PC-3 (cell line): ENCODE data around the gene CHN1. TPM values are rescaled to one million over a fixed set of nuclear protein-coding genes. Genes with fewer than 3 reads are reported as not detected.
A peak's percentile ranks its signal among the peaks of the same experiment; 100 is the strongest.

Experiments used
- ATAC-seq: fragments of 200-7000 bp; cut with Tn5 transposase; 2 replicates; pipeline ENCODE4 v1.9.1; 2020; ENCODE audit warnings: mild to moderate bottlenecking, moderate library complexity
- BruUV-seq: library from RNA; stranded (reverse); fragments of 400-500 nt; replicated peaks from 2 replicates; lab custom pipeline; 2021; lab: Mats Ljungman, UMichigan
- CTCF ChIA-PET: fragments of 300-600 bp; sonication (Branson Sonifier 250); formaldehyde crosslinking; loops from one replicate; lab custom pipeline; 2022; ENCODE audit warnings: antibody characterized with exemption; lab: Charles Lee
- POLR2A ChIA-PET: fragments of 300-600 bp; sonication (Branson Sonifier 250); formaldehyde crosslinking; loops from one replicate; lab custom pipeline; 2022; ENCODE audit warnings: antibody characterized with exemption; ENCODE audit not compliant: unreplicated experiment; lab: Charles Lee
- DNase-seq: peaks from one replicate; pipeline ENCODE4 v3.0.0-alpha.2; 2015
- H2AFZ ChIP-seq: fragments of 300-600 bp; sonication (generic); 2 replicates; pipeline ENCODE4 v1.6.0; 2016; ENCODE audit warnings: antibody characterized with exemption, low read length
- H3F3A ChIP-seq: fragments of 300-600 bp; sonication (generic); one replicate; pipeline ENCODE4 v1.6.0; 2017; ENCODE audit warnings: antibody characterized with exemption, low read length, control low read depth, mild to moderate bottlenecking; ENCODE audit not compliant: unreplicated experiment
- H3K27ac ChIP-seq: fragments of 300-600 bp; sonication (generic); 2 replicates; pipeline ENCODE4 v1.5.1; 2016; ENCODE audit warnings: mild to moderate bottlenecking, low read length
- H3K27me3 ChIP-seq: fragments of 300-600 bp; sonication (generic); 2 replicates; pipeline ENCODE4 v1.6.1; 2016; ENCODE audit warnings: low read length, mixed read lengths
- H3K36me3 ChIP-seq: fragments of 300-600 bp; sonication (generic); 2 replicates; pipeline ENCODE4 v1.6.1; 2016; ENCODE audit warnings: low read depth, mixed run types, low read length, mixed read lengths
- H3K4me1 ChIP-seq: fragments of 300-600 bp; sonication (generic); 2 replicates; pipeline ENCODE4 v1.5.1; 2016; ENCODE audit warnings: low read length; ENCODE audit not compliant: insufficient read depth
- H3K4me2 ChIP-seq: fragments of 300-600 bp; sonication (generic); 2 replicates; pipeline ENCODE4 v1.6.0; 2016; ENCODE audit warnings: low read length
- H3K4me3 ChIP-seq: fragments of 300-600 bp; sonication (generic); 2 replicates; pipeline ENCODE4 v1.5.1; 2016; ENCODE audit warnings: mild to moderate bottlenecking, low read length, mixed read lengths
- H3K79me2 ChIP-seq: fragments of 300-600 bp; sonication (generic); 2 replicates; pipeline ENCODE4 v1.6.1; 2017; ENCODE audit warnings: low read length, mixed read lengths
- H3K9ac ChIP-seq: fragments of 300-600 bp; sonication (generic); 2 replicates; pipeline ENCODE4 v1.6.0; 2016; ENCODE audit warnings: mild to moderate bottlenecking, low read length
- H3K9me2 ChIP-seq: fragments of 300-600 bp; sonication (generic); replicated peaks from 2 replicates; pipeline ENCODE4 v1.6.1; 2016; ENCODE audit warnings: mixed run types, low read length, mixed read lengths
- H3K9me3 ChIP-seq: fragments of 300-600 bp; sonication (generic); 2 replicates; pipeline ENCODE4 v1.6.1; 2016; ENCODE audit warnings: low read length, mixed read lengths
- H4K20me1 ChIP-seq: fragments of 300-600 bp; sonication (generic); 2 replicates; pipeline ENCODE4 v1.6.1; 2016; ENCODE audit warnings: low read length, mixed read lengths
- EZH2 ChIP-seq: fragments of 300-600 bp; sonication (generic); IDR thresholded peaks from one replicate; pipeline ENCODE4 v1.6.1; 2017; ENCODE audit warnings: antibody characterized with exemption, mild to moderate bottlenecking, low read length; ENCODE audit not compliant: unreplicated experiment
- EZH2phosphoT487 ChIP-seq: fragments of 300-600 bp; sonication (generic); IDR thresholded peaks from 2 replicates; pipeline ENCODE4 v1.6.1; 2018; ENCODE audit warnings: mild to moderate bottlenecking, antibody characterized with exemption, low read length, borderline replicate concordance
- intact Hi-C: fragments of 100-400 bp; cut with micrococcal nuclease; formaldehyde crosslinking; loops from 2 replicates; pipeline ENCODE4 v1.9.0; 2023
- total RNA-seq: library from RNA; depleted of rRNA; stranded (reverse); fragments of >200 nt; gene quantifications from 2 replicates; pipeline ENCODE4 v1.2.3, GENCODE V29; 2014
- TF ChIP-seq, protein P1 (sequence below): fragments of 300-600 bp; sonication (generic); conservative IDR thresholded peaks from 2 replicates; pipeline ENCODE4 v1.5.1; 2017; ENCODE audit warnings: antibody characterized with exemption, low read depth, mild to moderate bottlenecking, low read length

CHN1 gene
- total RNA-seq, 1 experiment from 2014 or later: 7.8 TPM

DNA sequence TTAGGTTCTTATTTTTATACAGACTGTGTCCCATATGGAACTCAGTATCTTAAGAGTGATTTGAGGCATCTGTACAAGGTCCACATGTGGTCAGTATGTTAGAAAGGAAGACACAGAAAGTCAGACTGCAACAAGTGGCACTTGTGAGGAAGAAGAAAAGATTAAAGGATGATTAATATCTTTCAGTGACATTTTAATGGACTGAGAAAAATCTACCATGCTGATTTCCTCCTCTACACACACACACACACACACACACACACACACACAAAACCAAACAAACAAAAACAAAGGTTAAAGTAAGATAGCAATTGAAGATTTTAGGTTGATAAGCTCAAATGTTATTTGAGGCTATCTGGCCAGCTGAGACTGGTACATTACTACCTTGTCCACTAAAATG is 146.4 kb downstream of the CHN1 start:
- Histone ChIP-seq H3K4me3 (no peak overlapping the region), H3K79me2 (no peaks in the 10 kb centered on the region), H3K9me3 (no peaks in the 10 kb centered on the region), H3K27me3 (no peaks in the 10 kb centered on the region), H3K36me3 (no peaks in the 10 kb centered on the region), H4K20me1 (no peaks in the 10 kb centered on the region), H3K9me2 (no peaks in the 10 kb centered on the region), H2AFZ (no peak overlapping the region), H3F3A (no peaks in the 10 kb centered on the region), H3K27ac (no peak overlapping the region), H3K4me1 (no peaks in the 10 kb centered on the region), H3K9ac (no peak overlapping the region), H3K4me2 (no peak overlapping the region)
- POLR2A ChIA-PET: no interaction called here
- no peak for TF ChIP-seq EZH2phosphoT487
- no peak for TF ChIP-seq EZH2
- TF ChIP-seq, protein P1, sequence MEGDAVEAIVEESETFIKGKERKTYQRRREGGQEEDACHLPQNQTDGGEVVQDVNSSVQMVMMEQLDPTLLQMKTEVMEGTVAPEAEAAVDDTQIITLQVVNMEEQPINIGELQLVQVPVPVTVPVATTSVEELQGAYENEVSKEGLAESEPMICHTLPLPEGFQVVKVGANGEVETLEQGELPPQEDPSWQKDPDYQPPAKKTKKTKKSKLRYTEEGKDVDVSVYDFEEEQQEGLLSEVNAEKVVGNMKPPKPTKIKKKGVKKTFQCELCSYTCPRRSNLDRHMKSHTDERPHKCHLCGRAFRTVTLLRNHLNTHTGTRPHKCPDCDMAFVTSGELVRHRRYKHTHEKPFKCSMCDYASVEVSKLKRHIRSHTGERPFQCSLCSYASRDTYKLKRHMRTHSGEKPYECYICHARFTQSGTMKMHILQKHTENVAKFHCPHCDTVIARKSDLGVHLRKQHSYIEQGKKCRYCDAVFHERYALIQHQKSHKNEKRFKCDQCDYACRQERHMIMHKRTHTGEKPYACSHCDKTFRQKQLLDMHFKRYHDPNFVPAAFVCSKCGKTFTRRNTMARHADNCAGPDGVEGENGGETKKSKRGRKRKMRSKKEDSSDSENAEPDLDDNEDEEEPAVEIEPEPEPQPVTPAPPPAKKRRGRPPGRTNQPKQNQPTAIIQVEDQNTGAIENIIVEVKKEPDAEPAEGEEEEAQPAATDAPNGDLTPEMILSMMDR: no peak
- no TSS peak for BruUV-seq
- intact Hi-C loops: no loop called here
- DNase-seq (no peak), ATAC-seq (no peak)
- CTCF ChIA-PET: interaction anchor here (0.6 kb wide), 1 partner anchor 204 kb away, joined by 3 read pairs; no protein-coding TSS in a partner anchor

DNA sequence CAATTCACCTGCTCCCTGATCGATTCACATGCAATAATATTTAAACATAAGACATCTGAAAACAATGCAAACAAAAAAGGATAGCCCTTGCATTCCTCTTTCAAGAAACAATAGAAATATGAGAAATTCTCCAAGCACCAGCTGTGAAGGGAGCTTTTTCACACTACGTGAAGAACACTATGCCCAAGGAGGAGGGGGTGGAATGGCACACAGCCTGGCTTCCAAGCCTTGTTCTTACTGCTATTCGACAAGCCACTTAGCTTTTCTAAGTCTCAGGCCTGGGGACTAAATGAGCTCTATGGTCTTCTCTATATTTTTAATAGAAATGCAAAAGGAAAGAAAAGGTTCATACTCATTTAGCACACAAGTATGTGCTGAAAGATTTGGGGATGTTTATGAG is 148.7 kb downstream of the CHN1 start:
- BruUV-seq: no TSS peak
- TF ChIP-seq, protein P1: no peak
- TF ChIP-seq EZH2phosphoT487: no peak
- TF ChIP-seq EZH2: no peak
- Histone ChIP-seq H3K4me1 (no peaks in the 10 kb centered on the region), H3F3A (no peaks in the 10 kb centered on the region), H3K36me3 (no peaks in the 10 kb centered on the region), H3K27ac (no peak overlapping the region), H3K79me2 (no peaks in the 10 kb centered on the region), H3K27me3 (no peaks in the 10 kb centered on the region), H3K9ac (no peak overlapping the region), H3K9me2 (no peaks in the 10 kb centered on the region), H3K9me3 (no peaks in the 10 kb centered on the region), H3K4me3 (no peak overlapping the region), H4K20me1 (no peaks in the 10 kb centered on the region), H2AFZ (no peak overlapping the region), H3K4me2 (no peak overlapping the region)
- ChIA-PET POLR2A (no interaction called here), CTCF (no interaction called here)
- DNase-seq: no peak
- intact Hi-C loops: no loop called here
- no peak for ATAC-seq

DNA sequence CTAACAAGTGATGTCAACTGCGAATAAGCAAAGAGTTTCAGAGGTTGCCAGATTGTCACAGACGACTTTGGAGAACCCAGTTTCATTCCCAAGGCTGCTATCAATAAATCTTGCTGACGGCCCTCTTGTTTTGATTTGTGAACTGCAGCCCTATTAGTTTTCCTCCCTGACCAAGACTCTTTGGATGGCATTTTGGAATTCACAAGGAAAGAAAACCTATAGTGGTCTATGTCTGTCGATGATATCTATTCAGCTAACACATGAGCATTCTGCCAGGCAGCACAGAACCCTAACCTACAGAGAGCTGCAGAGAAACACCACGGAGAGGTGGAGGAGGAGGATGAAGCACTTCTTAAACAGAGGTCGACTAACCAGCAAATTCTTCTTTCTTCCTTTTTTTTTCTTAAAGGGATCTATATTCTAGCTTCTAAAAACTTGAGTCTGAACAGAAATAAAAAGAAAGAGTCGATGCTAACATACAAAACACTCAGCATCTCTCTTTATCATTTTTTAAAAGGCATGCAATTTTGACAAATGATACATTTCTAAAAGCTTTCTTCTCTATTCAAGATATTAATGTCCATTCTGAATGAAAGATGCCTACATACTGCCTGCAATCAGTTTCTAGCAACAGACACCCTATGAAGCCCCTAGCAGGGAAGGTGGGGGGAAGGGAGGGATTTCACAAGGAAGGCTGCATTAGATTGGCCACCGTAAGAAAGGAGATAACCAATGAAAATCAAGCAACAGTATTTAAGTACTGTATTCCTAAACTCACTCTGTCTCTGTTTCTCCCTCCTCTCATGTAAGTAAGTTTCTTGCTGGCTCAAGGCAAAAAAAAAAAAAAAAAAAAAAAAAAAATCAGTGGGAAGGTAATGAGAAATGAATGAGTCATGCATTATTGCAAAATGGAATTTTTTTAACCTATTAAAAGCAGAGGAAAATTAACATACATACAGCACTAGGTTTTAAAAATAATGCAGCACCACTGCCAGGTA is 157.9 kb downstream of the CHN1 start:
- no peak overlapping the region for H3K4me3 ChIP-seq
- no peak overlapping the region for H3K4me2 ChIP-seq
- no peaks in the 10 kb centered on the region for H3K27me3 ChIP-seq
- peak; percentile 68 for DNase-seq
- TF ChIP-seq EZH2: no peak
- TF ChIP-seq, protein P1: no peak
- TF ChIP-seq EZH2phosphoT487: no peak
- ATAC-seq: peak; percentile 42
- H3K36me3 ChIP-seq: no peaks in the 10 kb centered on the region
- CTCF ChIA-PET: no interaction called here
- 0 out of 2 replicates have a peak overlapping the region, but pooled peaks have one; percentile 9 for H2AFZ ChIP-seq
- H3K9me2 ChIP-seq: no peaks in the 10 kb centered on the region
- intact Hi-C loops: no loop called here
- H4K20me1 ChIP-seq: no peaks in the 10 kb centered on the region
- H3K9me3 ChIP-seq: no peaks in the 10 kb centered on the region
- no peaks in the 10 kb centered on the region for H3K79me2 ChIP-seq
- no peak overlapping the region for H3K27ac ChIP-seq
- no TSS peak for BruUV-seq
- H3F3A ChIP-seq: no peaks in the 10 kb centered on the region
- peaks cover 19% of the 10 kb centered on the region for H3K4me1 ChIP-seq
- H3K9ac ChIP-seq: no peak overlapping the region
- POLR2A ChIA-PET: no interaction called here
